GM19043 (cell line): ENCODE data around the gene CCNB1IP1.
"Not testable (repeated sequence)": the region's sequence is repeated elsewhere in the genome, so short reads cannot be mapped to it uniquely, and the experiment has no call there.

Experiments used
- ATAC-seq: cut with Tn5 transposase; IDR thresholded peaks from one replicate; pipeline ENCODE4 v1.9.1; 2021; ENCODE audit warnings: low read depth; ENCODE audit not compliant: unreplicated experiment

CCNB1IP1 gene

GRCh38 chr14:20334017-20334416 lies 938 bp upstream of the CCNB1IP1 start:
- ATAC-seq: no peak

GRCh38 chr14:20333494-20333841 lies 389 bp upstream of the CCNB1IP1 start:
- ATAC-seq: no peak

DNA sequence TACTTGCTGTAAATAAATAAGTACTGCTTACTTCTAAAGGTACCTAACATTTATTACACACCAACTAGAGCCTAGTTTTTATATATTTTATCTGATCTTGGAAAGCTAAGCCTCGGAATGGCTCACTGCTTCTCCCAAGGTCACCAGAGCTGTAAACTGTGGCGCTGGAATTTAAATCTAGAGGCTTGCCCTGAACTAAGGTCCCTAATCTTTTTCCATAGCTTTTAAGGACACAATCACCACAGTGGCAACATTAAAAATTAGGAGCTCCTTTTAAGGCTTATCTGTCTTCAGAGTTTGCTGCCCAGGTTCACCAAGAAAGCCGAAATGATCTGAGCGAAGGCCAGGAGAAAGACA lies 670 bp downstream of the CCNB1IP1 start:
- no peak for ATAC-seq

GRCh38 chr14:20331053-20331613 lies 1.9 kb downstream of the CCNB1IP1 start:
- ATAC-seq: no peak

- ATAC-seq: no peak
These were observed 3.7 kb downstream of the CCNB1IP1 start for GRCh38 chr14:20329355-20329754.

- ATAC-seq: no peak
These were observed 4.4 kb downstream of the CCNB1IP1 start for GRCh38 chr14:20328705-20329104.

- ATAC-seq: no peak
These were observed 5.8 kb downstream of the CCNB1IP1 start for GRCh38 chr14:20327005-20327869.

- no peak for ATAC-seq
These were observed 15.4 kb downstream of the CCNB1IP1 start for GRCh38 chr14:20317720-20318119.

DNA sequence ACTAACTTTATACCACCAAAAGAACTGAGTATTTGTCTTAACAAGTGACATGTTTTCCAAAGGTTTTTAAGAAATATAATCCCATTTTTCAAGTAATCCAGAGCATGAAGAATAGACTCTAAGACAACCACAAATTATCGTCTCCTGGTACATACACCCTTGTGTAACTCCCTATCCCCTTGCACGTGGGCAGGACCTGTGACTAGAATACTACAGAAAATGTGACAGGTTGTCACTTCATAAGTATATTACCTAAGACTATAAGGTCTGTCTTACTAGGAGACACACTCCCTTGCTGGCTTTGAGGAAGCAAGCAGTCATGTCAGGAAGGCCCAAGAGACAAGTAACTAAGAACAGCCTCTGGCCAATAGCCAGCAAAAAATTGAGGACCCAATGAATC lies 19.1 kb downstream of the CCNB1IP1 start:
- no peak for ATAC-seq

DNA sequence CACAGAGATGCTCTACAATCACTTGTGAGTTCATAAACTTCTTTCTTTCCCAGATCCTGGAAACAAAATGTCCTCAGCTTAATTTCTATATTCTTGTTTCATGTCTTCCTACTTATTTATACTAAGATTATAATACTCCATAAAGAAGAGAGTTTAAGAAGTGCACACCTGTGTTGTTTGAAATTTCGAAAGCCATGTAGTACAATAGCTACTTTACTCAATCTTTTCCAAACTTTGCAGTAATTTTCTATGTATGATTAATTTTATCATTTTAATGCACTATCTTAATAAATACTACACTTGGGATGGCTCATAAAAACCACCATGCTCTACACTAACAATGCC lies 27.0 kb downstream of the CCNB1IP1 start:
- no peak for ATAC-seq

DNA sequence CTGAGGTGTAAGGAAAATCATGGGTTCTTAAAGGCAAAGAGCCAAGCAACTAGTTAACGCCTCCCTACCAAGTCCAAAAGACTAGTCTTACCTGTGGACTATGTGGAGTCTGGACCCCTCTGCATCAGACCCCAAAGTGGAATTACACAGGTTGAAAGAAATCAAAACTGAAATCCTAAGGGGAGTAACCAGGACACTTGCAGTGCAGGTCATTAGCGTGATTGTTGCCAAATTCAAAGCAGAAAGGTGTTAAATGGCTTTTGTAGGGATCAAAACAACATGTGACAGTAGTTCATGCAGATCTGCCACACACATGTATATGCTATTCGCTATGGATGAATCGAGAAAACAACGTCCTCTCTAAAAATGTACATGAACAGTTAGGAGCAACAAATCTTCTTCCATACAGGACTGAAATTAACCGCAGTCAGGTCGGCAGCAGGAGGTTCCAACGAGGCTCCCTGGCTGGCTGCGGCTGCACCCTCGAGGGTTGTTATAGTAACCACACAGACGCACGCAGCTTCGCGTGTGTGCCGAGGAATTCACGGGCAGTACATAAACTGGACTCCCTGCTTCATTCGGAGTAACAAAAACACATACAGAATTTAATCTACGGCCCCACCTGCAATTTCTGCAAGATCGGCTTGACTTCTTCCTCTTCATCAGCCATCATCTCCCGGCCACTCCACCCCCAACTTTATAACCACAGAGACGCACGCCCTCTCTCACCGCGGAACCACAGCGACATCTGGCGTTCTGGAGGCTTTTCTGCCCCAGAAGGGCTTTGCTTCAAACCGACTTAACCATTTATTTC lies 27.6 kb downstream of the CCNB1IP1 start, which contains the start of gene TTC5:
TSS of gene TTC5 (minus strand) at position 687 of the 814 bp plus-strand sequence. CDS start at position 673, 14 bp downstream.
- peak; percentile 96 for ATAC-seq

GRCh38 chr14:20302042-20302755 lies 30.9 kb downstream of the CCNB1IP1 start:
- no peak for ATAC-seq

- ATAC-seq: peak; percentile 75
These were observed 38.0 kb downstream of the CCNB1IP1 start for GRCh38 chr14:20295067-20295466.

DNA sequence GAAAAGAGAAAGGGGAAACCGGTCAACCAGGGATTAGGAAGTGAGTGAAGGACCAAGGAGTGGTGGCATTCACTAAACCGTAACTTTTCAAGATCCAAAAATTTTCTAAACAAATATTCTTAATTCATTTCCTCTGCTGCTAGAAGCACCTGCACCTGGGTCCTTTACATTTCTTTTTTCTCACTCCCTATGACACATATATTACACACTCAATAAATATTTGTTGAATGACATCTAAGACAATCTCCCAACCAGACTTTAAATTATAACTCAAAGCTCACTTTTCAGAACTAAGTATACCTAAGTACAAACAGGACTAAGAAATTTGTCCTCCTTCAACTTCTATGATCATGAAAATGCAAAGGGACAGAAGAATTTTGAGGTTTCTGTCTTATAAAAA lies 38.4 kb downstream of the CCNB1IP1 start:
- no peak for ATAC-seq

GRCh38 chr14:20281998-20282397 lies 51.1 kb downstream of the CCNB1IP1 start:
- ATAC-seq: not testable (repeated sequence)

DNA sequence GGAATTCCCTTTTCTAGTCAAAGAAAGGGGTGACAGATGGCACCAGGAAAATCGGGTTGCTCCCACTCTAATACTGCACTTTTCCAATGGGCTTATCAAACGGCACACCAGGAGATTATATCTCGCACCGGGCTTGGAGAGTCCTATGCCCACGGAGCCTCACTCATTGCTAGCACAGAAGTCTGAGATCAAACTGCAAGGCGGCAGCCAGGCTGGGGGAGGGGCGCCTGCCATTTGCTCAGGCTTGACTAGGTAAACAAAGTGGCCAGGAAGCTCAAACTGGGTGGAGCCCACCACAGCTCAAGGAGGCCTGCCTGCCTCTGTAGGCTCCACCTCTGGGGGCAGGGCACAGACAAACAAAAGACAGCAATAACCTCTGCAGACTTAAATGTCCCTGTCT lies 52.8 kb downstream of the CCNB1IP1 start:
- ATAC-seq: not testable (repeated sequence)

DNA sequence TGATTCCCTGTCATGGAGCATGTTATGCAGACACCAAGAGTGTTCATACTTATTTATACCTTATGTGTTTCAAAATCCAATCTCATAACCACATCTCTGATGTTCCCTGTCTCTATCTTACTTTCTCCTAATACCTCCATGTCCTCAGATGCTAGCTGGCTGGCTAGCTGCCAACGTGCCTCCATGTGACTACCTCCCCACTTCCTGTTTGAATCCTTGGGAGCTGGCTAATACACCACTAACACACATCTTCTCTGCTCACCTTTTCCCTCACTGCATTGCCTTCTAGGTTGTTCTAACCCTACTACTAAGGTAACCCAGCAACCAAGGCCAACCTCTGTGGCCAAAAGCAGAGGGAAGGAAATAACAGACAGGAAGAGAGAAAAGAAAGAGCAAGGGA lies 54.7 kb downstream of the CCNB1IP1 start:
- no peak for ATAC-seq

GRCh38 chr14:20277409-20277808 lies 55.7 kb downstream of the CCNB1IP1 start:
- no peak for ATAC-seq

DNA sequence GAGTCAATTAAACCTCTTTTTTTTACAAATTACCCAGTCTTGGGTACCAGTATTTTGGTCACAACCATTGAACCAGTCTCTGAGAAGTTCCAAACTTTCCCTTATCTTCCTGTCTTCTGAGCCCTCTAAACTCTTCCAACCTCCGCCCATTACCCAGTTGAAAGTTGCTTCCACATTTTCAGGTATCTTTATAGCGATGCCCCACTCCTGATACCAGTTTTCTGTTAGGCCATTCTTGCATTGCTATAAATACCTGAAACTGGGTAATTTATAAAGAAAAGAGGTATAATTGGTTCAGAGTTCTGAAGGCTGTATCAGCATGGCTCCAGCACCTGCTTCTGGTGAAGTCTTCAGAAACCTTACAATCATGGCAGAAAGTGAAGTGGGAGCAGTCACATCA lies 59.0 kb downstream of the CCNB1IP1 start:
- no peak for ATAC-seq

- ATAC-seq: not testable (repeated sequence)
These were observed 68.7 kb downstream of the CCNB1IP1 start for GRCh38 chr14:20264361-20264760.

- no peak for ATAC-seq
These were observed 70.4 kb downstream of the CCNB1IP1 start for GRCh38 chr14:20262642-20263128.
